ENCODE results near the gene OGFOD1. TPM values are rescaled to one million over a fixed set of nuclear protein-coding genes. Genes with fewer than 3 reads are reported as not detected.

The OGFOD1 gene
- total and polyA plus RNA-seq, 9 of the 15 experiments (the other 6 are each of a cell fraction or from before 2014, with no cell fraction given): 60.4 to 134 (median 85.8) TPM

DNA sequence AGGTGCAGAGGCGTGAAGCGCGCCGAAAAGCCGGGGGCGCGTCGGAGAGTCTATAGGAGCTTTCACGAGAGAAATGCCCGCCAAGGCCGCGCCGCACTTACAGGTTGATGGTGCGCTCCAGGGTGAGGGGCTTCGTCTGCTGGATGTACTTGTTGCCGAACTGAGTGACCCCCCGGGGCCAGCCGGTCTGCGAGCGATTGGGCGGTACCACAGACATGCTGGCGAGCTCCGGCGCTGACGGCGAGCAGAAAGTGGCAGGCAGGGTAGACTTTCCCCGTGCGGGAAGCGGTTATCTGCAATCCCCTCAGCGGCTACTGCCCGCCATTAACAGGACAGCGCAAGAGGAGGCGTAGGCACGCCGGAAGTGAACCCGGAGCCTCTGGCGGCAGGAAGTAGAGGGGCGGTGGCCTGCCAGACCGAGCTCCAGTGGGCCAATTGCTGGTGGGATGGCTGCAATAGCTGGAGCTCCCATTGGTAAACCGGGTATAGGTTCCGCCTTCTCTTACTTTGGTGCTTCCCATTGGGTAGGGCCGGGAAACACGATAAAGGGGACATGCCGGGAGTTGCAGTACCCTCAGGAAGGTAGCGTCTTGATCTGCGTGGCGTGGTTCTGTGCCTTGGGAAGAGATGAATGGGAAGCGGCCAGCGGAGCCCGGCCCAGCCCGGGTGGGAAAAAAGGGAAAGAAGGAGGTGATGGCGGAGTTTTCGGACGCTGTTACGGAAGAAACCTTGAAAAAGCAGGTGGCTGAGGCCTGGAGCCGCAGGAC is at the start of gene OGFOD1, which contains the start of gene NUDT21 (continued):
- TF ChIP-seq NCOA1 (IDR thresholded peaks at IDR 0.05; ENCODE audit: low read depth) (peak; percentile 10; the same call in 1 of the 2 replicates), CBFA2T3 (IDR thresholded peaks at IDR 0.05) (no peak), BDP1 (IDR thresholded peaks at IDR 0.05; ENCODE audit: insufficient read depth, insufficient read length) (no peak), ZNF436 (CRISPR knock-in tag; IDR thresholded peaks at IDR 0.05) (no peak), ZFP1 (CRISPR knock-in tag; IDR thresholded peaks at IDR 0.05) (no peak), THRAP3 (IDR thresholded peaks at IDR 0.05; ENCODE audit: borderline replicate concordance) (no peak), ZNF444 (CRISPR knock-in tag; IDR thresholded peaks at IDR 0.05) (no peak), YY1 (IDR thresholded peaks at IDR 0.05; ENCODE audit: borderline replicate concordance in 1 of 3, control insufficient read depth in 1 of 3, extremely low read depth in 1 of 3, insufficient read depth in 3 of 3, insufficient read length in 1 of 3, insufficient replicate concordance in 2 of 3, low read depth in 1 of 3, low read length in 2 of 3) (peak; percentile 73 to 96 (median 91)), RCOR1 (IDR thresholded peaks at IDR 0.05; ENCODE audit: borderline replicate concordance in 1 of 2, low read depth in 2 of 2, low read length in 2 of 2) (0 out of 4 replicates have a peak, but pooled peaks of 1 of the 2 experiments have one; percentile 16), SIX5 (IDR thresholded peaks at IDR 0.05; ENCODE audit: borderline replicate concordance in 1 of 2, insufficient read depth in 1 of 2, low read depth in 1 of 2, low read length in 2 of 2) (no peak), XRCC5 (IDR thresholded peaks at IDR 0.05; ENCODE audit: low read depth, low read length) (no peak), ZNF583 (CRISPR knock-in tag; IDR thresholded peaks at IDR 0.05) (no peak), SMARCC2 (IDR thresholded peaks at IDR 0.05; ENCODE audit: low read depth) (peak; percentile 16; the same call in 1 of the 2 replicates), EGR1 (conservative IDR thresholded peaks at IDR 0.05) (peak; percentile 50), BMI1 (IDR thresholded peaks at IDR 0.05; ENCODE audit: low read length) (no peak), TARDBP (IDR thresholded peaks at IDR 0.05) (no peak), TCF7 (IDR thresholded peaks at IDR 0.05; ENCODE audit: borderline replicate concordance) (no peak), TEAD2 (tag; IDR thresholded peaks at IDR 0.05) (no peak)
- TF ChIP-seq, protein P1, sequence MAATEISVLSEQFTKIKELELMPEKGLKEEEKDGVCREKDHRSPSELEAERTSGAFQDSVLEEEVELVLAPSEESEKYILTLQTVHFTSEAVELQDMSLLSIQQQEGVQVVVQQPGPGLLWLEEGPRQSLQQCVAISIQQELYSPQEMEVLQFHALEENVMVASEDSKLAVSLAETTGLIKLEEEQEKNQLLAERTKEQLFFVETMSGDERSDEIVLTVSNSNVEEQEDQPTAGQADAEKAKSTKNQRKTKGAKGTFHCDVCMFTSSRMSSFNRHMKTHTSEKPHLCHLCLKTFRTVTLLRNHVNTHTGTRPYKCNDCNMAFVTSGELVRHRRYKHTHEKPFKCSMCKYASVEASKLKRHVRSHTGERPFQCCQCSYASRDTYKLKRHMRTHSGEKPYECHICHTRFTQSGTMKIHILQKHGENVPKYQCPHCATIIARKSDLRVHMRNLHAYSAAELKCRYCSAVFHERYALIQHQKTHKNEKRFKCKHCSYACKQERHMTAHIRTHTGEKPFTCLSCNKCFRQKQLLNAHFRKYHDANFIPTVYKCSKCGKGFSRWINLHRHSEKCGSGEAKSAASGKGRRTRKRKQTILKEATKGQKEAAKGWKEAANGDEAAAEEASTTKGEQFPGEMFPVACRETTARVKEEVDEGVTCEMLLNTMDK (IDR thresholded peaks at IDR 0.05; ENCODE audit: borderline replicate concordance, insufficient read depth, low read depth, low read length, poor library complexity, severe bottlenecking): no peak
- TF ChIP-seq, protein P2, sequence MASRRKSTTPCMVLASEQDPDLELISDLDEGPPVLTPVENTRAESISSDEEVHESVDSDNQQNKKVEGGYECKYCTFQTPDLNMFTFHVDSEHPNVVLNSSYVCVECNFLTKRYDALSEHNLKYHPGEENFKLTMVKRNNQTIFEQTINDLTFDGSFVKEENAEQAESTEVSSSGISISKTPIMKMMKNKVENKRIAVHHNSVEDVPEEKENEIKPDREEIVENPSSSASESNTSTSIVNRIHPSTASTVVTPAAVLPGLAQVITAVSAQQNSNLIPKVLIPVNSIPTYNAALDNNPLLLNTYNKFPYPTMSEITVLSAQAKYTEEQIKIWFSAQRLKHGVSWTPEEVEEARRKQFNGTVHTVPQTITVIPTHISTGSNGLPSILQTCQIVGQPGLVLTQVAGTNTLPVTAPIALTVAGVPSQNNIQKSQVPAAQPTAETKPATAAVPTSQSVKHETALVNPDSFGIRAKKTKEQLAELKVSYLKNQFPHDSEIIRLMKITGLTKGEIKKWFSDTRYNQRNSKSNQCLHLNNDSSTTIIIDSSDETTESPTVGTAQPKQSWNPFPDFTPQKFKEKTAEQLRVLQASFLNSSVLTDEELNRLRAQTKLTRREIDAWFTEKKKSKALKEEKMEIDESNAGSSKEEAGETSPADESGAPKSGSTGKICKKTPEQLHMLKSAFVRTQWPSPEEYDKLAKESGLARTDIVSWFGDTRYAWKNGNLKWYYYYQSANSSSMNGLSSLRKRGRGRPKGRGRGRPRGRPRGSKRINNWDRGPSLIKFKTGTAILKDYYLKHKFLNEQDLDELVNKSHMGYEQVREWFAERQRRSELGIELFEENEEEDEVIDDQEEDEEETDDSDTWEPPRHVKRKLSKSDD (conservative IDR thresholded peaks at IDR 0.05; ENCODE audit: low read length): no peak
- TF ChIP-seq, protein P3, sequence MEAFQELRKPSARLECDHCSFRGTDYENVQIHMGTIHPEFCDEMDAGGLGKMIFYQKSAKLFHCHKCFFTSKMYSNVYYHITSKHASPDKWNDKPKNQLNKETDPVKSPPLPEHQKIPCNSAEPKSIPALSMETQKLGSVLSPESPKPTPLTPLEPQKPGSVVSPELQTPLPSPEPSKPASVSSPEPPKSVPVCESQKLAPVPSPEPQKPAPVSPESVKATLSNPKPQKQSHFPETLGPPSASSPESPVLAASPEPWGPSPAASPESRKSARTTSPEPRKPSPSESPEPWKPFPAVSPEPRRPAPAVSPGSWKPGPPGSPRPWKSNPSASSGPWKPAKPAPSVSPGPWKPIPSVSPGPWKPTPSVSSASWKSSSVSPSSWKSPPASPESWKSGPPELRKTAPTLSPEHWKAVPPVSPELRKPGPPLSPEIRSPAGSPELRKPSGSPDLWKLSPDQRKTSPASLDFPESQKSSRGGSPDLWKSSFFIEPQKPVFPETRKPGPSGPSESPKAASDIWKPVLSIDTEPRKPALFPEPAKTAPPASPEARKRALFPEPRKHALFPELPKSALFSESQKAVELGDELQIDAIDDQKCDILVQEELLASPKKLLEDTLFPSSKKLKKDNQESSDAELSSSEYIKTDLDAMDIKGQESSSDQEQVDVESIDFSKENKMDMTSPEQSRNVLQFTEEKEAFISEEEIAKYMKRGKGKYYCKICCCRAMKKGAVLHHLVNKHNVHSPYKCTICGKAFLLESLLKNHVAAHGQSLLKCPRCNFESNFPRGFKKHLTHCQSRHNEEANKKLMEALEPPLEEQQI (IDR thresholded peaks at IDR 0.05): no peak
